Measurements from ENCODE around the gene ENAM.
"Not testable (repeated sequence)": the region's sequence is repeated elsewhere in the genome, so short reads cannot be mapped to it uniquely, and the experiment has no call there.

ENAM gene

GRCh38 chr4:70680934-70681333 is 52.4 kb downstream of the ENAM start:
- DNase-seq = no peak

DNA sequence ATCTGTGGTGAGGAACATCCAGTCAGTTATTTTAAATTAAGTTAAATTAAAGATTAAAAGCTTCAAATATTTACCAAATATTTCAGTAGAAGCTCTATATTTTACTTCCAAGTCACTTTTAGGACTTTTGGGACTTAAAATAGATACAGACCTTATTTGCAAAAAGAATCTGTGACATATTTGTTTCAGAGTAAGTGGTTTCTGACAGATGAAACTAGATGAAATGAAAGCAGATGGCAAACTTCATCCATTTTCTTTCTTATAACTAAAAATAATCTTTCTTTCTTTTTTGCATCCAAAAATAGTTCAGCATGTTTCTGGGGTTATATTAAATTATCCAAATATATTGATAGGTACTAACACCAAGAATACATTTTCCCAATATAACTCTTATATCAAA is 53.2 kb downstream of the ENAM start:
- no peak for DNase-seq

- not testable (repeated sequence) for DNase-seq
Measured at GRCh38 chr4:70682142-70682541, 53.6 kb downstream of the ENAM start.

DNA sequence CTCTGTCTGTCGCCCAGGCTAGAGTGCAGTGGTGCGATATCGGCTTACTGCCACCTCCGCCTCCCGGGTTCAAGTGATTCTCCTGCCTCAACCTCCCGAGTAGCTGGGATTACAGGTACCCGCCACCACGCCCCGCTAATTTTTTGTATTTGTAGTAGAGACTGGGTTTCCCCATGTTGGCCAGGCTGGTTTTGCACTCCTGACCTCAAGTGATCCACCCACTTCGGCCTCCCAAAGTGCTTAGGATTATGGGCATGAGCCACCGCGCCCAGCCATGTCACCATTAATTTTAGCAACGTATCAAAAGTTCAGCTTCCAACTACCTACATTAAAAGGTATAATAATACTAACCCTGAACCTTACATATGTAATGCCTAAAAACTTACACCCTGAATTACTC is 58.8 kb downstream of the ENAM start:
- peak; percentile 45 for DNase-seq

DNA sequence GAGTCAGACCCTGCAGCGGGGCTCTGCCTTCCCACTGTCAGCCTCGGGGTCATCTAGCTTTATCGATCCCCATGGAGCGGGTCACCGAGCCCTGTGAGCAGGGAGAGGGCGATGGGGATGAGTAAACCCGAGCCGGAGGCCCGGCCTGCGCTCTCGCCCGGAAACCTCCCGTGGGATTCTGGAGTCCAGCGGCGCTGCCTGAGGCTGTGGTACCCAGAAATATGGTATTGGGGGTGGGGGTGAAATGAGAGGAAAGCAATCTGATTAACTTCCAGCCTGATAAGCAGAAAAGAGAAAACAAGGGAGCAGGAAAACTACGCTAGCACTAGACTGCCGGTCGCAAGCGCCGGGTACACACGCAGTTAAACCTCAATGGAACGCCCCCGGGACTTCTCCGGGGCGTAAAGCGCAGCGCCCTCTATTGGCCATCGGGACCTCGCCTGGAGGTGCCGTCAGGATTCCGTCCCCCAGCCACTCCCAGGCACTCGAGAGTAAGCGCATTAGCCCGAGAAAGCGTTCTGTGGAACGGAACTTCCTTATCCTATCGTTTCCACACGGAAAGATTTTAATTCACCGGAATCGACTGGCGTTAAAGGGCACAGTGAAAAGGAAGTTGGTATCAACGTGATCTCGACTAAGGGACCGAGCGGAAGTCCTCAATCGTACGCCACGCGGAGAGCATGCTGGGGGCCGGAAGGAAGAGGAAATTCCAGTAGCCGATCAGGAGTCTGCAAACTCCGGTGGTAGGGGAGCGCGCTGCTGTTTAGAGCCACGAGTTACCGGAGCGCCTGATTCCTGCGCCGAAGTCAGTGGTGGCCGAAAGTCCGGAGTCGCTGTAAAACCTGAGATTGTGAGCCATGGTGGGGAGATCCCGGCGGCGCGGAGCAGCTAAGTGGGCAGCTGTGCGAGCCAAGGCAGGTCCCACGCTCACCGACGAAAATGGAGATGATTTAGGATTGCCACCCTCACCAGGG is 59.6 kb downstream of the ENAM start, which contains the start of gene UTP3:
UTP3 (plus strand) TSS at position 712 of the 974 bp plus-strand sequence; CDS start at position 858, 146 bp downstream.
- DNase-seq = peak; percentile 98

DNA sequence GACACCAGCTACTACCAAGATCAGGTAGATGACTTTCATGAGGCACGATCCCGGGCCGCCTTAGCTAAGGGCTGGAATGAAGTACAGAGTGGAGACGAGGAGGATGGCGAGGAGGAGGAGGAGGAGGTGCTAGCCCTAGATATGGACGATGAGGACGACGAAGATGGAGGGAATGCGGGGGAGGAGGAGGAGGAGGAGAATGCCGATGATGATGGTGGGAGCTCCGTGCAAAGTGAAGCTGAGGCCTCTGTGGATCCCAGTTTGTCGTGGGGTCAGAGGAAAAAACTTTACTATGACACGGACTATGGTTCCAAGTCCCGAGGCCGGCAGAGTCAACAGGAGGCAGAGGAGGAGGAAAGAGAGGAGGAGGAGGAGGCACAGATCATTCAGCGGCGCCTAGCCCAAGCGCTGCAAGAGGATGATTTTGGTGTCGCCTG is 60.3 kb downstream of the ENAM start:
- DNase-seq = peak; percentile 27

DNA sequence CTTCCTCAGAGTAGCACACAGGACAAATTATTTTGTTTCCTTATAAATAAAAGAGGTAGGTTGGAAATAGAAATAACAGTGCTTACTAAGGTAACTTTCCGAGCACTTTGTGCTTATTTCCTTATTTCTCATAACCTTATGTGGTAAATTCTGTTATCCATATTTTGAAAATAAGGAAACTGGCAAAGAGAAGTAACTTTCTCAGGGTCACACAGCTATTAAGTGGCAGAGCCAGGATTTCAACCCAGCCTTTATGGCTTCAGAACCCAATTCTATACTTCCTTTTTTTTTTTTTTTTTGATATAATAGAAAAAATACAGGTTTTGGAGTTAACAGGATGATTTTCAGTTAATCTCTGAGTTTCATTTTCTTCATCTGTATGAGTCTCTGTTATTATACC is 63.1 kb downstream of the ENAM start:
- DNase-seq = no peak

DNA sequence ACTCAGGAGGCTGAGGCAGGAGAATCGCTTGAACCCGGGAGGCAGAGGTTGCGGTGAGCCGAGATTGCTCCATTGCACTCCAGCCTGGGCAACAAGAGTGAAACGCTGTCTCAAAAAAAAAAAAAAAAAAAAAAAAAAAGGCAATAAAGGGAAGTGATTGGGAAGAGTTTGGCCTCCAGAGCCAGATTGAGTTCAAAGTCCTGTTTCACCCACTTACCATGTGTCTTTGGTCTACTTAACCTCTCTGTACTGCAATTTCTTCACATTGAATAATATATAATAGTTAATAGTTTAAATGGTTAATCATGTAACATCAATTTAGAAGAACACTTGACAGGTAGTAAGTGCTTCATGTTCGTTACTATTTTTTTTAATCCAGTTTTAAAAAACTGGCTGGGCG is 66.1 kb downstream of the ENAM start:
- DNase-seq = not testable (repeated sequence)
